ENCODE results near the gene TCF12.

Gene TCF12

DNA sequence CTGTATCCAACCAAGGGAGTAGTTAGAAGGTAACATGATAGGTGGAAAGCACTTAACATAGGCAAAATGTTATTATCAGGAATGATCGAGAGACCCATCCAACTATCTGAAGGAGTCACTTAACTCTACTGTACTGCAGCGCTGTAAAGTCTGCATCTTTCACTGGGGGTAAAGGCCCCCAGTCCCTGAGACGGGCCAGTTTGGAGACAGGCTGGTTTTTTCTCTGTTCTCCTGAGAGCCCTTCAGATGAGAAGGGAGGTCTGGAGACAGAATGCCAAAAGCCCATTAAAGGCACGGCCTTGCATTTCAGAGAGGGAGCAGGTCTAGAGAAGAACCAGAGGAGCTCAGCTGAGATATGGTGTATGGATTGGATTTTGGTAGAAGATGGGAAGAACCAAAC lies 386.6 kb downstream of the TCF12 start:
- DNase-seq, result no peak

DNA sequence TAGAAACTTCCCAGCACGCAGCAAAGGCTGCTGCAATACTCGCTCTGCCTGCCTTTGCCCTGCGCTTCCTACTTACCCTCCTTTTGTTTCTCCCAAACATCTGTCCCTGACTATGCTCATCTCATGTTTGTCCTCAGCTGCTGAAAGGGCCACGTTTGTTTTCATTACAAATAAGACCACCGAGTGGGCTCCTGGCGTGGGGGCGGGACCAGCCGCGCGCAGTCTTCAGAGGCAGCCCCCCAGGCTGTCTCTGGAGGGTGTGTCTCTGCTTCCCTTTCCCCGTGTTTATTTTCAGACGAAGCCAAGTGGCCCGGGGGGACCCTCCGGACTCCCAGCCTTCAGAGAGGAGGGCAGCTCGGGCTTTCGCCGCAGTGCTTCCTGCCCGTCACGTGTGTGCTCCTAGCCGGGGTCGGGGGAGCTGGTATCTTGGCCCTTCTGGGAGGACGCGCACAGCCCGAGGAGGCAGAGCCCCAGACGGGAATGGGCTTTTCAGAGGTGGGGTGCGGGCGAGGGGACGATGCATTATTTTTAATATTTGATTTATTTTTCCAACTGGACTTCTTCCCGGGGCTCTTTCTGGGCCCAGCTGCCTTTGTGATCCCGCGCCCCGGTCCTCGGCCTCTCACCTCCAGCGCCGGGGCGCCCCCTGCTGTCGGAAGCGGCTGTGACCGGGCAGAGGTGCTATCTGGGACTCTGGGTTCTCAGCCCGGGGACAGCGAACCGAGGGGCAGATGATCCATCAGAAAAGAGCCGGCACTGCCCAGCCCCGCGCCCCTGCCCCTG lies 387.9 kb downstream of the TCF12 start:
- DNase-seq, result peak; percentile 56

DNA sequence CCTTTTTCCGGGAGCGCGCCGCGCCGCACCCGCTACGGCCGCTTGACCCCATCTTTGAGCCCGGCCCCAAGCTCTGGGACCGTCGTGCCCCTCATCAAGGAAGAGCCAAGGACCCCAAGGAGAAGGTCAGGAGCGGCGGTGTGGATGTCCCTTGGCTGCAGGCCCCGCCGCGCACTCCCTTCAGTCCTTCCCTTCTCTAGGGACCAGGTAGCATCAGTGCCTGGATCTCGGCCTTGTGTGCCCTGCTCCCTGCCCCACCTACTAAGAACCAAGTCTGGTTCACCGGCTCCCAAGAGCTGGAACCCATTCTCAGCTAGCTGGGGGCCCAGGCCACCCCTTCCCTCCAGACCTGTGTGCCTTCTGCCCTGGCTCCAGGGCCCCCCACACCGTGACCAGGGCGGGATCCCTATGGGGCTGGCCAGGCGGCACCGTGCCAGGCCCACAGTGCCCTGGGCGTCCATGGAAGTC lies 388.5 kb downstream of the TCF12 start:
- no peak for DNase-seq

DNA sequence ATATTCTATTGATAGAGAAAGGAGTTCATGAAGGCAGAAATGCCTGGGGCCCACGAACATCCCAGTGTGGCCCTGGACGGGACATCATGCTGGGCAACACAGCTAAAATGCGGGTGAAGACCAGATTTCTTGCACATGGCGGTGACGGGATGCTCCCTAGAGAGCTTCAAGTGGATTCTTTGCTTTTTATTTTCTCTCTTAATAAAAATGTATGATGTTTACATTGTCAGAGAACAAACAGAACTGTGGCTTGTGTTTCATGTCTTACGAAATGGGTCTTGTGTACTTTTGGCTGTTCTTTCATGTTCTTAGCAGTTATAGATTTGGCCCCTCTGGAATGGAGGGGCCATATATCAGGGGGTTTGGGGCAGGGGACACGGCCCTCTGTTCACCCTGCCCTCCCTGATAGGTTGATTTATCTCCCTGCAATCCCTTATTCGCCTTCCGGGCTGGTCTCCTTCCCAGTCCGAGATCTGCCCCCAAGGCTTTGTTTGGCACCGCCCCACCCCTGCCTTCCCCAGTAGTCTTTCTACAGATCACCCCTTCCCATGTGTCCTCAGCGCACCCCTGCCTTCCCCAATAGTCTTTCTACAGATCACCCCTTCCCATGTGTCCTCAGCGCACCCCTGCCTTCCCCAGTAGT lies 389.2 kb downstream of the TCF12 start:
- DNase-seq, result no peak

DNA sequence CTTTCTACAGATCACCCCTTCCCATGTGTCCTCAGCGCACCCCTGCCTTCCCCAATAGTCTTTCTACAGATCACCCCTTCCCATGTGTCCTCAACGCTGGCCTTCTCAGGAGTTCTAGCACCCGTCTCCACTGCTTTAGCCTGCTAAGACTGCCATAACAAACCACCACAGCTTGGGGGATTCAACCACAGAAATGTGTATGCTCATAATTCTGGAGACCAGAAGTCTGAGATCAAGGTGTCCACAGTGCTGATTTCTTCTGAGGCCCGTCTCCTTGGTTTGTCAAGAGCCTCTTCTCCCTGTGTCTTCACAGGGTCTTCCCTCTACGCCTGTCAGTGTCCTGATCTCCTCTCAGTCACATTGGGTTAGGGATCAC lies 389.7 kb downstream of the TCF12 start:
- DNase-seq, result peak; percentile 26

DNA sequence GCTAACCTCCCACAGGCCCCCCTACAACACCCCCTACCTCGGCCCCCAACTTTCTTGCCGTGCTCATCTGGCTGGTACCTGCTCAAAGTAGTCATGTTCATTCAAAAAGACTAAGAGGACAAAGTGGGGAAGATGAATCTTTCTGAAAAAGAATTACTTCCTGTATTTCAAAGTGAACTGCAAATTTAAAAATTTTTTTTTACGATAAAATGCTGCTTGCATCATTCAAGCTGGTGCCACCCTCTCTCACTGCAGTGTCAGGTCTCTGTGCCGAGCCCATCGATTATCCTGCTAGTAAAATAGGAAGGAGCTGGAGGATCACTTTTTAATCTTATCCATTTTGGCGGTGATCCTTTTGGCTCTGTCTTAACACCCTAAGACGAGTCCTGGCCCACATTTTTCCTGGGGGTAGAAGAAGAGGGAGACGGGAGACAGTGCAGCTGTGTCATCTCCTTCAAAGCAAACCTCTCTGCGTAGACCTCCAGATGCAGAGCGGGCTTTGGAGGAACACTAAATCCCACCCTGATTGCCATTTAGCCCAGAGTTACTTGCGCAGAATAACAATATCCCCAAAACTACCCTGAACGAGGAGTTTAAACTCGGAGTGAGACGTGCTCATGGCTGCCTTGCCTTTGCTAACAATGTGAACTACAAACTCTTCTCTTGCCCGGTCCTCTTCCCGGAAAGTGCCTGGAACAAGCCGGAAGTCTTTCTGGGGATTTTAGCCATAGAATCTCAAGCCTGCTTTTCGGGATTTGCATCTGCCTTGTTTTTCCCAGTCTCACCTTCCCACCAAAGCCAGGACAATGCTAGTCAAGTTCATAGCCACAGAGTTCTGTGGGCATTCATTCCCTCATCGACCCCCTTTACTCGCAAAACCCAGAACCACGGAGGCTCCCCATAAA lies 391.7 kb downstream of the TCF12 start:
- DNase-seq, result no peak

DNA sequence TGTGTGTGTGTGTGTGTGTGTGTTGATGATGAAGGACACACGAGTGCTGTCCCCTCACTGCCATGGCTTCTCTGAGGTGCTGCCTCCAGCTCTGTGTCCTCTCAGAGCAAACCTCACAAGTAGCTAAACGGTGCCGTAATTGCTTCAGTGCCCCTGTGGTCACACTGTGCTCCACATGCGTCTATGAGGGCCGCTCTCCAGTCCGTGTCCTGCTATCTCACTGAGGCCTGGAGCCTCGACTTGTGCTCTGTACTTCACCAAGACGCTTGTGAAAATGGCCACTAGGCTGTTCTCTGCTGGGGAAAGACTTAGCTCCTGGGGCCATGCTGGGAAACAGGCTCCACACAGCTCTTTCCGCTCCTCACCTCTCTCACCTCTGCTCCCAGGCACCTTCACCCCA lies 392.4 kb downstream of the TCF12 start:
- no peak for DNase-seq

DNA sequence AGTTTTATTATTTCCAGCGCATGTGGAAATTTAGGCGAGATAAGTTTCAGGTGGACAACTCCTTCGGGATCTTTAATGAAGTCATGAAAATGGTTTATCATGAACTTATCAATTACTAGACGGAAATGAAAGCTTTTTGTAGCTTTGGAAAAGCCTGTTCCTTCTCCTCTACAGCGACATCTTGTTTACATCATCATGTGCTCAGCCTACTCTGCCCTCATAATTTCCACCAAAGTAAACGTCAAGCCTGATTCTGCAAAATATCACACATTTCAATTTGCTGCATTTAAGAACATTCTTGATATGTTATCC lies 393.5 kb downstream of the TCF12 start:
- DNase-seq, result no peak

DNA sequence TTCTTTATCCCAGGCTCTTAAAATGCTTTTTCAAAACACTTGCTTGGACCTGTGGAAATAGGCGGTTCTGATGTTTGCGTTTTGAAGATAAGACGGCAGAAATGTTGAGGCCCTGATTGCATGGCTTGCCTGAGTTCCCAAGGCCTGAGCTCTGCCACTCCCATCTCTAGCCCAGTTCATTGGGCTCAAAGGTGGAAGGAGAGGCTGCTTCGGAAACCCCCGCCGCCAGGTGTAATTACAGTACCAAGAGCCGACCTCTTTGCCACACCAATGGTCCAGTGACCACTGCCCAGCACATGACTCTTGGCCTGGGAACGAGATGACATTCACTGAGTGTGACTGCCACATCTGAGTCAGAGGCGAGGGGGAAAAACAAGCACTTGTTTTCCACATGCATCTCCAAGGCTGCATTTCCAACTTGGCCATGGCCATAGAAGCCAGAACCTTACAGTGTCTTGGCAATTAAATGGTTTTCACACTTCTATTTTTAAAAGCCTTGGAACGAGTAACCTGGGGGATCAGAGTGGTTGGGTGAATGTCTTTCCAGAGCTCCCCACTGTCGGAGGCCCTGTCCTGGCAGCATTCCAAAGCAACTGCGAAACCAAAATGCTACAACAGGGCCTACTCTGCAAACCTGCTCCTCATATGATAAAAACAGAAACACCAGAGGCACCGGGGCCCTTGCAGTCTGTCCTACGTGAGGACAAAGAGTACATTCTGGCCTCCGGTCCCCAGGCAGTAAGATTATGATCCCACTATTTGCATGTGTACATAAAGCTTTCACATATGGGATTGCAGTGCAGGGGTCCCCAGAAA lies 394.1 kb downstream of the TCF12 start:
- no peak for DNase-seq

DNA sequence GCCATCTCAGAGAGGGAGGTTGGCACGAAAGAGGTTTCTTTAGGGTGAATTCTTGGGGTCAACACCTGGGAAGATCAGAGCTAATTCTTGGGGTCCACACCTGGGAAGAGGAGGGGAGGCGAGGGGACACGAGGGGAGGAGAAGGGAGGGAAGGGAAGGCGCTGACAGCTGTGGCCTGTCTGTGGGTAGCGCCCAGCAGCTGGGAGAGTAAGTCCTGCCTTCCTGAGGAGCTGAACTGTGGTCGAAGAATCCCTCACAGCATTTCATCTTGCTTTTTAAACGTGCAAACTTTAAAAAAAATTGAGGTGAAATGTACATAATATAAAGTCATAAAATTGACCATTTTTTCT lies 394.7 kb downstream of the TCF12 start:
- no peak for DNase-seq

DNA sequence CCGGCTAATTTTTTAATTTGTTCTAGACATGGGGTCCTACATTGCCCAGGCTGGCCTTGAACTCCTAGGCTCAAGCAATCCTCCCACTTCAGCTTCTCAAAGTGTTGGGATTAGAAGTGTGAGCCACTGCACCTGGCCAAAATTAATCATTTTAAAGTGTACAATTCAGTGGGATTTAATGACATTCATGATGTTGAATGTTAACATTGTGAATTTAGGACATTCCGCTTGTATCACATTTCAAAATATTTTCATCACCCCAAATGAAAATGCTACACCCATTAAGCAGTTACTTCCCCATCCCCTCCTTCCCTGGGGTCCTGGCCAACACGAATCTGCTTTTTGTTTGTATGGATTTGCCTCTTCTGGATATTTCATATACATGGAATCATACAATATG lies 395.8 kb downstream of the TCF12 start:
- DNase-seq, result no peak

DNA sequence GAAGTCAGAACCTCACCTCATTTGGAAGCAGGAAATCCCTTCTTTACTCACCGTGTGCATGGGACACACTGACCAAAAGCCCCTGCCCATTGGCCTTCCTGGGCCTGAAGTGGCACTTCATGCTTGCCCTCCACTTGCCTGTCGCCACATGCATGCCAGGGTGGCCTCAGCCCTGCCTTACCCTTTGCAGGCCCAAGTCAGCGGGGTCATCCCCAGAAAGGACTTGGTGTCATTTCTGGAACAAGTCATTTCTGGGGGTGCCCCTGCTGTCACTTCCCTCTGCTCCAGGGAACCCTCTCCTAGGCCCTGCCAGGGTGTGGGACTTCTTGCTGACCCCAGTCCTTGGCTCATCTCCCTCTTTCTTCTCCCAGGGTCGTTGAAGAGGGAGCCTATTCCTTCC lies 398.0 kb downstream of the TCF12 start:
- DNase-seq, result no peak

DNA sequence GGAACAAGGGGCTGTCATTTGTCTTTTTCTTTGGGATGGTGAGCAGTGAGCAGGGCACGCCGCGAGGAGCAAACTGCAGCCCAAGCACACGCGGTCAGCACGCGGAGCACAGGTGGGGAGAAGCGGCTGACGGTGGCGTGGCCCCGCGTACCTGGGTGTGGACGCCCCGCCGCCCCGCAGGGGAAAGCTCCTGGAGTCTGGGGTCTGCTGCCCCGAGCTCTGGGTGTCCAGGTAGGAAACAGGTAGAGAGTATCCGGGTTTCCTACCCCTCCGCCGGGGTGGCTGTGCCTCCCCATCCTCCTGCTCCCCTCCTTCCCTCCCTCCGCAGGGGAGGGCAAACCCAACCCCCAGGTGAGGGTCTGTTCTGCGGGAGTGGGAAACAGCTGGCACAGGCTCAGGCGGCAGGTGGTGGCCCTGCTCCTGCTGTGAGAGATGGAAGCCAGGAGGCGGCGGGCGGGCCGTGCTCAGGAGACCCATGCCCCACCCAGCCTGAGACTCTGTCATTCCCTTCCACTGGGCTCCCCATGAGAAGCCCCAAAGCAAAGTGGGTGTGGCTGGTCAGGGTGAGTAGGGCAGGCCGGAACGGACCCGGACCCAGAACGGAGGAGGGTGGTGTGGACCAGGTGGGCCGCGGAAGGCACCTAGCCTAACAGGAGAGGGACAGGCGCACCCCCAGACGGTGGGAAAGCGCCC lies 400.9 kb downstream of the TCF12 start:
- no peak for DNase-seq

DNA sequence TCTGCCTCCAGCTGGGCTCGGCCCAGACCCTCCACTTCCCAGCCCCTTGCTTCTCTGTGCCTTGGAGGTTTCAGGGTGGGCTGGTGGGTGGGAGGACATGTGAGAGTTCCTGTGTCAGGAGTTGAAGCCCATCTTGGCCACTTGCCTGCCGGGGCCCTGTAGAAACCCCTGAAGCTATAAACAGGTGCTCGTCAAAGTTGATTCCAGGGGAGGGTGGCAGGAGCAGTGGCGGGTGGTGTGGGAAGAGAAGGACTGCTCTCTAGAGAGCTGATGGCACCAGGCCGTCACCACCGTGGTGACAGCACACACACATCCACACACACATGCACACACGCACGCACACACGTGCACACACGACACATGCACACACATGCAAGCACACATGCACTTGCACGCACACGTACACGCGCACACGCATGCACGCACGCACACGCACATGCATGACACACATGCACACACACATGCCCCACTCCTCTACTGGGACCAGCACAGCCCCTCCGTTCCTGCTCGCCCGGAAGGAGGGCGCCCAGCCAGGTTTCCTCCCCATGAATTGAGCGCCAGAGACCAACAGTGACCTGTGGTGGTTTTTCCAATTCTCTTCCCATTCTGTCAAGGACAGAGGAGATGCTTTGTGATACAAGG lies 401.6 kb downstream of the TCF12 start:
- DNase-seq, result no peak

DNA sequence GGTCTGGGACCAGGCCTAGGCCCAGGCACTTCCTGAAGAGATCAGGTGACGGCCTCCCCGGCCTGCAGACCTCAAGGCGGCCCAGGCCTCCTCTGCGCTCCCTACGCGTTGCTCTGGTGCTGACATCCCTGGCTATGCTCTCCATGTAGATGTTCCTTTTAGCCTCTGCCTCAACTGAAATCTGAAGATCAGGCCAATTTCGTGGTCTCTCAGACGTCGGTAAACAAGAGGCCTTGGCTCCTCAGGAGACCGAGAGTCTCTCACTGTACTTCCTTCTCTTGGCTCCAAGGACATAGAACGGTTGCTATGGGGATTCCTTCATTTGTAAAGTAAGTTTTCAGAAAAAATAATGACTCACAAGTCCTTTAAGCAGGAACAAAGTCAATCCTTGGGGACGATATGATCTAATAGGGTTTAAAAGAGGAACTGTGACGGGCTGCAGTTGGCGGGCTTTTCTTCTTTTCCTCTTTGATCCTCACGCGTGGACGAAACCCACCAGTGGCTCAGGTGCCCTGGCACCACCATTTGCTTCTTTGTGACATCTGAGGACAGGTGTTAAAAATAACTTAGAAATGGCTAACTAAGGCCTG lies 402.3 kb downstream of the TCF12 start:
- DNase-seq, result no peak

DNA sequence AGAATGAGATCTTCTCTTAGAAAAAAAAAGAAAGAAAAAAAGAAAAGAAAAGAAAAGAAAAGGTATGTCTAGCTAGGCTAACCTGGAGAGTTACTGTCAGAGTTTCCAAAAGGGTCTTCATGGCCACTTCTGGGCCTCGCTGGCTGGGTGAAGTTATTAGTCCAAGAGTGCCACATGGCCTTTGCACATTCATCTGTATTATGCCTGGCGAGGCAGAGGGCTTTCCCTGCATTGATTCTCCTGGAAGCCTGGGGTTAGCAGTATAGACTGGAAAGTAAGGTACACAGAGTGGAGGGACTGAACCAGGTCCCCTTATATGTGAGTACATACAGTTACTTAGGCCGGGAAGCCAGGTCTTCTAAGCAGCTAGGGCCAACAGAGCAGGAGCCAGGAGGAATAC lies 403.0 kb downstream of the TCF12 start:
- DNase-seq, result no peak

DNA sequence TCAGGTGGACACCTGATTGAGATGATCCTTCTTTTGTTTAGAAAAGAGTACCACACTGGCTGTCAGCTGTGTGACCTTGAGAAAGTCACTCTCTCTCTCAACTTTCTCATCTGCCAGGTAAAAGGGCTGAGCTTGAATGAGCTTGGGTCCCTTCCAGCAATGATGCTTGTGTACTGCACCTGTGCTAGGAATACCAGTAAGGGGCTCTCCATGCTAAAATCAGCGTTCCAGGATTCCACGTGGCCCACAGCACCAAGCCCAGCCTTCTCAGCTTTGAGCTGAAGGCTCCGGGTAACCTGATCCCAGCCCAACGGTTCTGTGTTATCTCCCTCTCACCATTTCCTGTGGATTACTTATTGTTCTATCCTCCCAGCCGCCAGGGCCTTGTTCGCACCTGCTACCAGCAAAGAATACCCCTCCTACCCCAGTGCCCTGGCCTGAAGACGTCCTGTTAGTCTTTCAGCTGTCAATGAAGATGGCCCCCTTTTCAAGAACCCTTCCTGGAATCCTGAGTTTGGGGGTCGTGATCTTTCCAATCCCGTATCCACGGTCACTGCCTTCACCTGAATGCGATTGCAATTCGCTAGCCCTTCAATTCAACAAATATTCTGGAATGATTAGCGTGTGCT lies 403.6 kb downstream of the TCF12 start:
- DNase-seq, result no peak

DNA sequence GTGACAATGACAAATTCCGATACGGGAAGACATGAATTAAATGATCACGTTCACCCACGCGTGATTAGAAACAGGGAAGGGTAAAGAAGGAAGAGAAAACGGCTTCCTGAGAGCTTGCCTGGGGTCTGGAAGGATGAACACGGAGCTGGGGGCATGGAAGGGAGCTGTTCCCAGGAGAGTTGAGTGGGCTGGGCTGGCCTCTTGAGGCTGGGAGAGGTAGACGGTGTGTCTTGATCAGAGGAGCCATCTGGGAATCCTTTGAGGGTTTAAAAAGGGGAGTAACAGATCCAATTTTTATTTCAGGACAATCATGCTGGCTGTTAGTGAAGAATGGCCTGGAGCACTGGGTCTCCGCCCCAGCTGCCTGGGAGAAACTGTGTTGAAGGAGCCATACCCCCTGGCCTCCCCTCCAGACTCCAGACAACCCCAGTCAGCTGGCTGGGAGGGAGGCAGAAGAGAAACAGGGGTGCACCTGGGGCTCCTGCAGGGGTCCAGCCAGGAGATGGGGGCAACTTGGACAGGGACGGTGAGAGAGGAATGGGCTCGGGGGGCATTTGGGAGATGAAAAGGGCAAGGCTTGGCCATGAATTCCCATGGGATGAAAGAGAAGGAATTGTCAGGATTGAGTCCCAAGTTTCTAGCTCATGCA lies 404.3 kb downstream of the TCF12 start:
- no peak for DNase-seq

DNA sequence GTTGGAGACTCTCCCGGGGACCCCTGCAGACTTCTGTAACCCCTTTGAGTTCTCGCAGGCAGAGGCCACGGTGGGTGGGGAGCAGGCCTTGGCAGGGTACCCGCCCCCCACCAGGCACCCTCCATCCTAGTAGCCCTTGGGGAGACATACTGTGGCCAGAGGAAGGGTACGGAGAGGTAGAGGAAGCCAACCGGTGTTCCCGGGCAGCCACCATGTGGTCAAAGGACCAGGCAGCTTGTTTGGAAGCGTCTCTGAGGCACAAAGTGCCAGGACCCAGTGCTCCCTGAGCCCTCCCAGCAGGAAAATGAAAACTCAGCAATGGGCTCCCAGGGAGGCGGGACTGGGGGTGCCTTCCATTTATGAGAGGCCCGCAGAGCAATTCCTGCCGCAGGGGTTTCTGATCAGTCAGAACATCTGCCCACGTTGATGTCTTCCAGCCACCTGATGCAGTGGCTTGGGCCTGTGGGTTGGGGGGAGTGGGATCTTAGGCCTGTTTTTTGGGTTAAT lies 404.9 kb downstream of the TCF12 start:
- no peak for DNase-seq

All from fibroblast of skin of abdomen (primary cell).